Neural cell (in vitro differentiated cells): ENCODE results near the gene TXNL4A. TPM values are rescaled to one million over a fixed set of nuclear protein-coding genes. Genes with fewer than 3 reads are reported as not detected.

Source experiments
- H2AFZ ChIP-seq: fragments of 200-600, 300-800 bp; sonication (generic), shearing (Covaris generic); 2 replicates; pipeline ENCODE4 v1.6.0; 2014; ENCODE audit warnings: low read depth, mild to moderate bottlenecking, antibody characterized with exemption, low read length, moderate library complexity
- H3F3A ChIP-seq: fragments of 200-600 bp; shearing (Covaris generic); 2 replicates; pipeline ENCODE4 v1.6.1; 2016; ENCODE audit warnings: mild to moderate bottlenecking, moderate library complexity, mixed read lengths, antibody characterized with exemption, low read length; ENCODE audit not compliant: insufficient read depth, poor library complexity, severe bottlenecking
- H3K27ac ChIP-seq: fragments of 200-600, 300-800 bp; sonication (generic), shearing (Covaris generic); 2 replicates; pipeline ENCODE4 v1.5.1; 2014; ENCODE audit warnings: mild to moderate bottlenecking, low read length, moderate library complexity
- H3K27me3 ChIP-seq: fragments of 300-800, 200-600 bp; sonication (generic), shearing (Covaris generic); 2 replicates; pipeline ENCODE4 v1.6.0; 2014; ENCODE audit warnings: mild to moderate bottlenecking, low read depth, low read length, moderate library complexity; ENCODE audit not compliant: insufficient read depth
- H3K36me3 ChIP-seq: fragments of 300-800, 200-600 bp; sonication (generic), shearing (Covaris generic); 2 replicates; pipeline ENCODE4 v1.5.1; 2014; ENCODE audit warnings: mild to moderate bottlenecking, antibody characterized with exemption, low read length, moderate library complexity; ENCODE audit not compliant: insufficient read depth
- H3K4me2 ChIP-seq: fragments of 300-800, 200-600 bp; sonication (generic), shearing (Covaris generic); 2 replicates; pipeline ENCODE4 v1.6.0; 2014; ENCODE audit warnings: mild to moderate bottlenecking, low read length
- H3K4me3 ChIP-seq: fragments of 300-800, 200-600 bp; sonication (generic), shearing (Covaris generic); 2 replicates; pipeline ENCODE4 v1.5.1; 2014; ENCODE audit warnings: mild to moderate bottlenecking, low read length, moderate library complexity
- H3K79me2 ChIP-seq: fragments of 200-600 bp; shearing (Covaris generic); replicated peaks from 2 replicates; pipeline ENCODE4 v1.6.0; 2014; ENCODE audit warnings: mild to moderate bottlenecking, low read length, moderate library complexity; ENCODE audit not compliant: insufficient read depth
- H3K9ac ChIP-seq: fragments of 300-800, 200-600 bp; sonication (generic), shearing (Covaris generic); 2 replicates; pipeline ENCODE4 v1.6.1; 2016; ENCODE audit warnings: mild to moderate bottlenecking, low read length, mixed read lengths
- H3K9me2 ChIP-seq: fragments of 200-600 bp; shearing (Covaris generic); 2 replicates; pipeline ENCODE4 v1.6.1; 2016; ENCODE audit warnings: mild to moderate bottlenecking, low read length, mixed read lengths; ENCODE audit not compliant: insufficient read depth
- H3K9me3 ChIP-seq: fragments of 200-600, 300-800 bp; sonication (generic), shearing (Covaris generic); 2 replicates; pipeline ENCODE4 v1.6.1; 2016; ENCODE audit warnings: mild to moderate bottlenecking, mixed run types, low read length, moderate library complexity, mixed read lengths
- H4K20me1 ChIP-seq: fragments of 200-600 bp; shearing (Covaris generic); 2 replicates; pipeline ENCODE4 v1.6.1; 2016; ENCODE audit warnings: mild to moderate bottlenecking, mixed run types; ENCODE audit not compliant: insufficient read depth
- CTCF ChIP-seq: fragments of 450-650 bp; IDR thresholded peaks from 2 replicates; pipeline ENCODE4 v1.5.1; 2014; ENCODE audit warnings: antibody characterized with exemption, mild to moderate bottlenecking, moderate library complexity; ENCODE audit not compliant: poor library complexity, severe bottlenecking
- EP300 ChIP-seq: fragments of 450-650 bp; conservative IDR thresholded peaks from 2 replicates; pipeline ENCODE4 v1.6.1; 2014; ENCODE audit warnings: antibody characterized with exemption, mild to moderate bottlenecking, moderate library complexity; ENCODE audit not compliant: poor library complexity, severe bottlenecking
- EZH2 ChIP-seq: fragments of 200-600, 300-800 bp; shearing (Covaris generic), sonication (generic); IDR thresholded peaks from 2 replicates; pipeline ENCODE4 v1.6.1; 2014; ENCODE audit warnings: antibody characterized with exemption, low read length, borderline replicate concordance, mild to moderate bottlenecking; ENCODE audit not compliant: insufficient read depth, poor library complexity, severe bottlenecking
- MXI1 ChIP-seq: fragments of 450-650 bp; conservative IDR thresholded peaks from 2 replicates; pipeline ENCODE4 v1.6.1; 2014; ENCODE audit warnings: antibody characterized with exemption, mild to moderate bottlenecking; ENCODE audit not compliant: poor library complexity, severe bottlenecking
- POLR2AphosphoS5 ChIP-seq: IDR thresholded peaks from 2 replicates; pipeline ENCODE4 v1.6.1; 2012
- RAD21 ChIP-seq: fragments of 450-650 bp; conservative IDR thresholded peaks from 2 replicates; pipeline ENCODE4 v1.6.1; 2014; ENCODE audit warnings: antibody characterized with exemption, mild to moderate bottlenecking, moderate library complexity
- REST ChIP-seq: IDR thresholded peaks from 2 replicates; pipeline ENCODE4 v1.6.1; 2012; ENCODE audit warnings: borderline replicate concordance
- SMC3 ChIP-seq: fragments of 450-650 bp; conservative IDR thresholded peaks from 2 replicates; pipeline ENCODE4 v1.6.1; 2014; ENCODE audit warnings: antibody characterized with exemption, mild to moderate bottlenecking, moderate library complexity; ENCODE audit not compliant: poor library complexity
- TAF1 ChIP-seq: IDR thresholded peaks from 2 replicates; pipeline ENCODE4 v1.6.1; 2012; ENCODE audit warnings: low read depth
- polyA plus RNA-seq: library from polyadenylated mRNA; depleted of rRNA; stranded (reverse); fragments of >200 nt; gene quantifications from 2 replicates; pipeline ENCODE4 v1.2.3, GENCODE V29; 2014

TXNL4A gene
- polyA plus RNA-seq, 1 donor from 2014 or later = 163 TPM

- Histone ChIP-seq H3K9ac (no peak overlapping the region), H3K4me3 (no peak overlapping the region)
- no peak for TF ChIP-seq POLR2AphosphoS5
- no peak for TF ChIP-seq CTCF
- TF ChIP-seq EP300 = no peak
- no peak for TF ChIP-seq EZH2
- TF ChIP-seq RAD21 = no peak
- TF ChIP-seq TAF1 = no peak
Measured at GRCh38 chr18:79962835-79963657, 25.3 kb downstream of the TXNL4A start.

GRCh38 chr18:79962311-79962710 is 26.1 kb downstream of the TXNL4A start:
- Histone ChIP-seq H3K9me2 (no peaks in the 10 kb centered on the region), H3K4me2 (no peak overlapping the region), H3K36me3 (no peaks in the 10 kb centered on the region), H3K27me3 (no peaks in the 10 kb centered on the region), H3F3A (no peaks in the 10 kb centered on the region), H3K79me2 (no peaks in the 10 kb centered on the region), H3K4me3 (no peak overlapping the region), H2AFZ (no peak overlapping the region), H3K9ac (no peak overlapping the region), H3K27ac (no peak overlapping the region), H3K9me3 (no peaks in the 10 kb centered on the region), H4K20me1 (no peaks in the 10 kb centered on the region)
- TF ChIP-seq EP300 (no peak), CTCF (no peak), TAF1 (no peak), SMC3 (no peak), EZH2 (no peak), MXI1 (no peak), RAD21 (no peak), REST (no peak), POLR2AphosphoS5 (no peak)

More at GRCh38 chr18:79962835-79963657, 25.3 kb downstream of the TXNL4A start:
- Histone ChIP-seq H4K20me1 (no peaks in the 10 kb centered on the region), H3K9me3 (no peaks in the 10 kb centered on the region), H3F3A (no peaks in the 10 kb centered on the region), H3K27me3 (no peaks in the 10 kb centered on the region), H3K27ac (no peak overlapping the region), H3K9me2 (no peaks in the 10 kb centered on the region), H3K4me2 (no peak overlapping the region), H3K79me2 (no peaks in the 10 kb centered on the region), H3K36me3 (no peaks in the 10 kb centered on the region), H2AFZ (no peak overlapping the region)
